GM18507 (cell line): ENCODE results near the gene AGBL3.
"Not testable (repeated sequence)": the region's sequence is repeated elsewhere in the genome, so short reads cannot be mapped to it uniquely, and the experiment has no call there.

Source experiments
- DNase-seq: peaks from one replicate; pipeline ENCODE4 v3.0.0; 2011; ENCODE audit warnings: low read depth; ENCODE audit not compliant: insufficient read length; ENCODE audit errors: extremely low spot score
- FAIRE-seq: peaks from 2 replicates; lab custom pipeline; 2011; peaks lifted over from hg19 to GRCh38; lab: Jason Lieb, UNC

The AGBL3 gene

GRCh38 chr7:135160858-135161653, 174.7 kb downstream of the AGBL3 start:
- peak; percentile 62 for FAIRE-seq

GRCh38 chr7:135161669-135162068, 175.4 kb downstream of the AGBL3 start:
- FAIRE-seq (no peak), DNase-seq (no peak)

More at GRCh38 chr7:135160858-135161653, 174.7 kb downstream of the AGBL3 start:
- DNase-seq, result no peak

- FAIRE-seq (no peak), DNase-seq (no peak)
Measured at GRCh38 chr7:135162382-135163001, 176.2 kb downstream of the AGBL3 start.

- DNase-seq, result no peak
- FAIRE-seq, result no peak
Measured at GRCh38 chr7:135164357-135165061, 178.2 kb downstream of the AGBL3 start.

GRCh38 chr7:135165862-135166261, 179.6 kb downstream of the AGBL3 start:
- DNase-seq (no peak), FAIRE-seq (no peak)

GRCh38 chr7:135166338-135166990, 180.2 kb downstream of the AGBL3 start:
- no peak for DNase-seq
- no peak for FAIRE-seq

GRCh38 chr7:135167365-135167917, 181.1 kb downstream of the AGBL3 start:
- no peak for FAIRE-seq
- DNase-seq, result no peak

GRCh38 chr7:135168001-135168400, 181.7 kb downstream of the AGBL3 start:
- DNase-seq (no peak), FAIRE-seq (no peak)

- DNase-seq (no peak), FAIRE-seq (no peak)
Measured at GRCh38 chr7:135168489-135169140, 182.3 kb downstream of the AGBL3 start.

- DNase-seq (no peak), FAIRE-seq (peak; percentile 86)
Measured at GRCh38 chr7:135169141-135169963, 183.0 kb downstream of the AGBL3 start.

- FAIRE-seq, result no peak
- DNase-seq, result no peak
Measured at GRCh38 chr7:135169964-135170273, 183.6 kb downstream of the AGBL3 start.

- FAIRE-seq, result peak; percentile 63
- DNase-seq, result peak; percentile 79
Measured at GRCh38 chr7:135170274-135170997, 184.1 kb downstream of the AGBL3 start, which contains the start of gene CYREN. TSS of gene CYREN (minus strand) at chr7:135170707. CDS start at chr7:135168922, 1,785 bp downstream.

GRCh38 chr7:135170998-135171481, 184.7 kb downstream of the AGBL3 start:
- peak; percentile 52 for FAIRE-seq

GRCh38 chr7:135171581-135172291, 185.4 kb downstream of the AGBL3 start:
- FAIRE-seq, DNase-seq: not testable (repeated sequence)

More at GRCh38 chr7:135170998-135171481, 184.7 kb downstream of the AGBL3 start:
- DNase-seq, result not testable (repeated sequence)

- DNase-seq, FAIRE-seq: not testable (repeated sequence)
Measured at GRCh38 chr7:135173916-135174315, 187.6 kb downstream of the AGBL3 start.

- no peak for FAIRE-seq
- DNase-seq, result no peak
Measured at GRCh38 chr7:135174941-135175340, 188.6 kb downstream of the AGBL3 start.

GRCh38 chr7:135175931-135176330, 189.6 kb downstream of the AGBL3 start:
- DNase-seq (no peak), FAIRE-seq (no peak)
